ENCODE results near the gene CPLX1.

CPLX1 gene

GRCh38 chr4:825971-826330 lies at the start of gene CPLX1:
CPLX1 (minus strand) TSS chr4:826129; CDS start chr4:824522, 1,607 bp downstream.
- no peak for TF ChIP-seq CTCF (IDR thresholded peaks at IDR 0.05; ENCODE audit: borderline replicate concordance, control extremely low read depth, extremely low read depth, insufficient read depth, missing control alignments)
- in situ Hi-C loops (cut with MboI; ENCODE audit: low sequenced_read_pairs, unreplicated experiment), result no loop called here
- DNase-seq (ENCODE audit: low spot score), result peak; percentile 68

- no peak for DNase-seq (ENCODE audit: low spot score)
- TF ChIP-seq CTCF (IDR thresholded peaks at IDR 0.05; ENCODE audit: borderline replicate concordance, control extremely low read depth, extremely low read depth, insufficient read depth, missing control alignments), result no peak
- in situ Hi-C loops (cut with MboI; ENCODE audit: low sequenced_read_pairs, unreplicated experiment), result no loop called here
Measured at GRCh38 chr4:874971-875817, 49.3 kb upstream of the CPLX1 start.

GRCh38 chr4:874056-874455 lies 48.1 kb upstream of the CPLX1 start:
- in situ Hi-C loops (cut with MboI; ENCODE audit: low sequenced_read_pairs, unreplicated experiment), result no loop called here
- TF ChIP-seq CTCF (IDR thresholded peaks at IDR 0.05; ENCODE audit: borderline replicate concordance, control extremely low read depth, extremely low read depth, insufficient read depth, missing control alignments), result no peak

GRCh38 chr4:872241-872981 lies 46.5 kb upstream of the CPLX1 start:
- DNase-seq (ENCODE audit: low spot score), result no peak
- in situ Hi-C loops (cut with MboI; ENCODE audit: low sequenced_read_pairs, unreplicated experiment), result no loop called here
- TF ChIP-seq CTCF (IDR thresholded peaks at IDR 0.05; ENCODE audit: borderline replicate concordance, control extremely low read depth, extremely low read depth, insufficient read depth, missing control alignments), result no peak

More at GRCh38 chr4:874056-874455, 48.1 kb upstream of the CPLX1 start:
- DNase-seq (ENCODE audit: low spot score), result no peak

- in situ Hi-C loops (cut with MboI; ENCODE audit: low sequenced_read_pairs, unreplicated experiment), result no loop called here
- no peak for TF ChIP-seq CTCF (IDR thresholded peaks at IDR 0.05; ENCODE audit: borderline replicate concordance, control extremely low read depth, extremely low read depth, insufficient read depth, missing control alignments)
- no peak for DNase-seq (ENCODE audit: low spot score)
Measured at GRCh38 chr4:871484-871883, 45.6 kb upstream of the CPLX1 start.

- in situ Hi-C loops (cut with MboI; ENCODE audit: low sequenced_read_pairs, unreplicated experiment), result no loop called here
- no peak for DNase-seq (ENCODE audit: low spot score)
- TF ChIP-seq CTCF (IDR thresholded peaks at IDR 0.05; ENCODE audit: borderline replicate concordance, control extremely low read depth, extremely low read depth, insufficient read depth, missing control alignments), result no peak
Measured at GRCh38 chr4:870951-871350, 45.0 kb upstream of the CPLX1 start.

Data from GM13976 (cell line).